Activated CD4-positive, CD25-positive, alpha-beta regulatory T cell treated with anti-CD3 and anti-CD28 coated beads, Interleukin-2, amount 50 U/mL, for 24 hours (primary cell): ENCODE measurements around the gene CARHSP1.
"Not testable (repeated sequence)": the region's sequence is repeated elsewhere in the genome, so short reads cannot be mapped to it uniquely, and the experiment has no call there.

Source experiments
- ATAC-seq, 2 donors: fragments of 150-1000 bp; cut with Tn5 transposase; one replicate each; pipeline ENCODE4 v1.10.0; 2021; ENCODE audit warnings: mild to moderate bottlenecking in 1 of 2, moderate library complexity in 1 of 2

CARHSP1 gene

DNA sequence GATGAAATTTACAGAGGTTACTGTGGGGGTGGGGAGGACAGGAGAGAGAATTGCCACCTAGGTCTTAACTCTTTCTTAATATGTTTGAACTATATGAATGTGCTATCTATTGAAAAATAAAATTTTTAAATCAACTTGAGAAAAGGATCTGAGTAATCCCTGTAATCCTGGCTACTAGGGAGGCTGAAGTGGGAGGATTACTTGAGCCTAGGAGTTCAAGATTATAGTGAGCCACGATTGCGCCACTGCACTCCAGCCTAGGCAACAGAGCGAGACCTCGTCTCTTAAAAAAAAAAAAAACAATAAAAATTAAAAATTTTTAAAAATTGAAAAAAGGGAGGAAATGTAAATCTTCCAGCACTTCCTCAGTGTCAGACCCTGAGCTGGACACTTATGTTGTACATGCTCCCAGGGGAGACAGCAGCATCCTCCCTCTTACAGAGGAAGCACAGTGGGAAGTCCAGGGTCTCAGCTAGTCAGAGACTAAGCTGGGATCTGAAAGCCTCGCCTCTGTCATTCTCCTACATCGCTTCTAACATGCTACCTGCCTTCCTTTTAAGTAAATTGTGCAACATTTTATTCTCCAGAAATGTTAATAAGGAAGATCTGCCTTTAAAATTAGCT, 49.3 kb downstream of the CARHSP1 start:
- no peak for ATAC-seq

DNA sequence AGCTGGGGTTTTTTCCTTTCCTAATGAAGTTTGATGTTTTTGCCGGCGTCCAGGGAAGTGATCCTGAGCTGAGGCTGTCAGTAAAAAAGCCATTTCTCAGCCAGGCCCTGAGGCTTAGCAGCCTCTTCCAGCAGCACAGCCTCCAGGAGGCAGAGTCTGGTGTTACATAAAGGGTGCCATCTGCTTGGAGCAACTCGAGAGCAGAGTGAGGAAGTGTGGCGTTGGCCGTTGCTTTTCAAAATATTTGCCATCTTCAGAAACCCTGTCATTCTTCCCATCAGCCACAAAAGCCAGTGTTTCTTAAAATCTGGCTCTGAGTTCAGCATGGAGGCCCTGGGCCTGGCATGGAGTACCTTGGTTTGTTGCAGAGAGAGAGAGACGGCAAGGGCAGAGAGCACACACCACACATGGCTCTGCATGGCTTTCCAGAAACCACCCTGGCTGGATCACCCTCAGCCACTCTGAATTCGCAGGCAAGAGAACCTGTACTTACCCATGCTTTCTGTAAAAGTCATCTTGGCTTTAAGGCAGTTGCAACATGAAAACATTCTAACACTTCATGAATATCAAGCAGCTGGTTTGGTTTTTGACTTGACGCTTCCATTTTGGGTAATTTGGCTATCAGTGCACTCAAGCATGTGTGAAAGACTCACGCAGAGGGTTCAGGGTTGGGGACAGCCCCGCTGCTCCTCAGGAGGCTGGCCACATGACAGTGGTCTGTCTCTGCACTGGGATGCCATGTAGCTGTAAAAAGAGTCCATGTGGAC, 50.1 kb downstream of the CARHSP1 start:
- peak; percentile 25 to 41 for ATAC-seq

DNA sequence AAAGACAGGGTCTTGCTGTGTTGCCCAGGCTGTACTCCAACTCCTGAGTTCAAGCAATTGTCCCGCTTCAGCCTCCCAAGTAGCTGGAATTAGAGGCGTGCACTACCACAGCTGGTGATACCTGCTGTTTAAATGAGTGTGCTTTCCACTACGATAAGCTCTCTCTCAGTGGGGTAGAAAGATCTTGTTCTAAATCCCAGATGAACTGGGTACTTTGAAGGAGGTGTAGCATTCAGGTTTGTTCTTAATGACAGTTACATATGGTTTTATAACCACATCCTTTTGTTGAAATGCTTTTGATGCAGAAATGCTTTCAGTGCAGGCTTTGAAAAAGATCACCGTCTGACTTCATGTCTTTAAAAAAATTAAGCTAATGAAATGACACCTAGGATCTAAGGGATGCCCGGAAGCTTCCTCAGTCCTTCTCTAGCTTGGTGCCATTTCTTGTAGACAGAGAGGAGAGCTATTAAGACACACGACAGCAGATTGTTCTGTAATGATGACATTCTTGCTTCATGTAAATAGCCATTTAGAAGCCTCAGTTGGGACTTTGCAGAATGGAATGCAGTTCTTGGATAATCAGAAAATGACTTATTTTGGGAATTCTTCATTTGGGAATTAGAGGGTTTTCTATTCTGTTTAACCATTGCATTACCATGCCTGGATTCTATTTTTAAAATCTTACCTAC, 51.7 kb downstream of the CARHSP1 start:
- no peak for ATAC-seq

DNA sequence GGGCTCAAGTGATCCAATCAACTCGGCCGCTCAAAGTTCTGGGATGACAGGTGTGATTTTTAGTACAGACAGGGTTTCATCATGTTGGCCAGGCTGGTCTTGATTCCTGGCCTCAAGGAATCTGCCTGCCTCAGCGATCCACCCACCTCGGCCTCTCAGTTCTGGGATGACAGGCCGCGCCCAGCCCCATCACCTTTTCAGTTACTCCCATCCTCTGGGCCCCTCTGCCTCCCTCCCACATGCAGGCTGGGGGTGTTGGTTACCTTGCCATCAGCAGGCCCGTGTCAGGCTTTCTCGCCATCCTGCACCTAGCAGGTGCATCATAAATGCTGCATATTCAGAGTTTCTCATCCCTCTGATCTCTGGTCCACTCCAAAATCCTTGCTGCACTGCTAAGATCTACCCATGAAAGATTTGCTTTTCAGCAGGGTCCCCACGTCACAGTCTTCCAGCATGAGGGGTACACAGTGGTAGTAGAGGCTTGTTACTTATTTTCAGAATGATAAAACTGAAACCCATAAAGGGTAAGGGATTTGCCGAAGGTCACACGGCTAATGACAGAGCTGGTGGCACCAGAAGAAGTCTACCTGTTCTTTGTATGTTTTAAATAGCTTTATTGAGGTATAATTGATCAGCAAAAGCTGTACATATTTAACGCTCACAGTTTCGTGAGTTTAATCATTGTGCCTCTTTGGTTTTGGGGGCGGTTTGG, 54.6 kb downstream of the CARHSP1 start:
- peak in 1 of 2 donors; percentile 33 for ATAC-seq

DNA sequence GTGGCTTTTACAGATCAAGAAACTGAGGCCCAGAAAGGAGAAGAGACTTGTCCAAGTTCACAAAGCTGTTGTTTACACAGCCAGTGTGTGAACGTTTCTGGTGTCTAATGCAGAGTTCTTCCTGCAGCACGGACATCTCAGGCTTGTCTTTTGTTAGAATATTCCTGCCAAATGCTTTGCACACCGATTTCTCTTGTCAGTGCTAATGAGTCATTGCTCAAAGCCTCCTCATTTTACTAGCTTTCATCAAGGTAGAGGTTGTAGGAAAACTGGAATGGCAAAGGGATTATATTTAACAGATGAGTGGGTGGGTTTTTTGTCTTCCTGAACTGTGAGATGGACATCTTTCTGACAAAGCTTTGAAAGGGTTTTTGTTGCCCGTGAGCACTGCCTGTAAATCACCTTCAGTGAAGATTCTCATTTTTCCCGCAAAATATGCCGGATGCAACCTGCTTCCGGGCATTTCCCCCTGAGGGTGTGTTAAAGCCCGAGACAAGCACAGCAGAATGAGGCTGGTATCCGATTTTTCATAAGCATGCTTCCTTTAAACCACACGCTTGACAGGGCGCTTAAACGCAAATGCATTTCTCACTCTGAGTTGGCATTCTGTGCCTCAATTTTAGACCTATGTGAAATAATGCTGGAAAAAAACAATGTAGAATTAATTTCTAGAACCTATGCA, 56.5 kb downstream of the CARHSP1 start:
- ATAC-seq, result no peak

DNA sequence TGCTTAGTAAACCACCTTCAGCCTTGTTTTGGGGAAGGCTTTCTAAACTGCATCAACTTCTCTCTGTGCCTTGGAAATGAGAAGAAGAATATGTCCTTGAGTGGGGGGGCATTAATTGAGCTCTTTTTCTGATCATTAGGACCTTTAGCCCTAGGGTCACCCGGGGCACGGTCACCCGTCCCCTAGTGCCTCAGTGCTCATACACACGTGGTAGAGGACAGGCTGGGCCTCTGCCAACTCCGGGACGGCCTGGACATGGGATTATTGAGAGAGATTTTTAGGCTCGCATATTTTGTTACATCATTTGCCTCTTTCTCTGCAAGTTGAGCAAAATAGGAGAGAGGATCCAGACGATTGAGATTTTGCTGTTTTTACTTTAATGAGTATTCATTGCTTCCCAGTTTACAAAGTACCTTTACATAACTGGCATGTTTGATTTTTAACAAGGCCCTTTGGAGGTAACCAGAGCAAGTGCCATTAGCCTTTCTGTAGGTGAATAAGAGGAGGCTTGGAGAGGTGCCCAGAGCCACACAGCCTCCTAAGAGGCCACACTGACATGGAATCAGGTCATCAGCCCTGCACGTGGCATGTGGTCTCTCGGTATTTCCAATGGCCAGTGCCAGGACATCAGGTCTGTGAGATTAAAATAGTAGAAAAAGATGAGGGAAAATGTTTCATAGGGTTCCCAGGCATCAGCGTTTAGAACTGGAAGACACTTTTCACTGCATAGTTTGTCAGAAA, 60.0 kb downstream of the CARHSP1 start:
- no peak for ATAC-seq

DNA sequence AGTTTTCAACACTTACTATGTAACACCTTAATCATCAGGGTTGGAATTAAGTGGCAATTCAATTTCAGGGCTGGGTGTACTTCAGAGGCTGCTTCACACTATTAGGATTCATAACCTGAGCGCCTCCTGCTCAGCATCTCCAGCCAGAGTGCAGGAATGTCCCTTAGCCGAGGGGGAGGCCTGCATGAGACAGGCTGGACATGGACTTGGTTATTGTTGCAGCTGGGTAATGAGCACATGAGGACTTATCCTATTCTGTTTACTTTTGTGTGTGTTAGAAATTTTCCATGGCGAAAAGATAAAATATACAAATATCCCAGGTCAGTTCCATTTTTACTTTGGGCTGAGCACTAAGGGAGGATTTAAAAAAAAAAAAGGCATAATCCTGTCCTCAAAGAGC, 60.8 kb downstream of the CARHSP1 start:
- no peak for ATAC-seq

DNA sequence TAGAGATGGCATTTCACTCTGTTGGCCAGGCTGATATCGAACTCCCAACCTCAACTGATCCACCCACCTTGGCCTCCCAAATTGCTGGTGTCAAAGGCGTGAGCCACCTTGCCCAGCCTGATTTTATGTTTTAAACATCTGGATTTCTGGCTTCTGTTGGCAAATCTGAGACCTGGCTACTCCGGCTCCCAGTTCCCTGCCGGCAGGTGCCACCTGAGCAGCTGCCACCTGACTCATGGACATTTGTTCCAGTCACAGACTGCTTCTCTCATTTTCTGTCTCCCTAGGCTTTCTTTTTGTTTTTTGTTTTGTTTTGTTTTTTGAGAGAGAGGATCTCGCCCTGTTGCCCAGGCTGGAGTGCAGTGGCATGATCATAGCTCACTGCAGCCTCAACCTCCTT, 61.6 kb downstream of the CARHSP1 start:
- ATAC-seq, result no peak

DNA sequence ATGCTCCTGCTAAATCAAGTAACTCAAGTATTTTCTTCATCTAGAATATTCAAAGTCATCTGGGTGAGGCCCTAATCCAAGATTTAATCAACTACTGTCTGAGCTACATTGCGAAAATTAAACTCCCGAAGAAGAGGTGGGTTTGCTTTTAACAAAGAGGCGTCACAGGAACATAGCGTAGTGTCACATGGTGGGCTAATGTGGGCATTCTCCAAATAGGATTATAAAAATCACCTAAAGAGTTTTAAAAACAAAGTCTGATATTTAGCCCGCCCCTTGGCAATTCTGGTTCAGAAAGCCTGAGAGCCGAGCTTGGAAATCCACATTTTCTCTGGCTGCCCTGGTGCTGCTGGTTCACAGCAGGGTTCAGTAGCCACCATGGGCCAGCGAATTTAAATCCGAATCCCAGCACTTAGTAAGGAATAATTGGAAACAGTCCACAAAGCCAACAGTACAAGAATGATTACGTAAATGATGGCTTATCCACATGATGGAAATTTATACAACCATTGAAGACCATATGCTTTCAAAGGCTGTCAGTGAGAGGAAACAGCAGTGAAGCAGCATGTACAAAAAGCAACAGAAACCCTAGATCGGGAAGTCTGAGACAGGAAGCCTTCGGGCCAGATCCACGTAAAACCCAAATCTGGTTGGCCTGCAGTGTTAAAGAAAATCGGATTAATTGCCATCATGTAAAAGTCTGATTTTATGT, 62.4 kb downstream of the CARHSP1 start:
- no peak for ATAC-seq

DNA sequence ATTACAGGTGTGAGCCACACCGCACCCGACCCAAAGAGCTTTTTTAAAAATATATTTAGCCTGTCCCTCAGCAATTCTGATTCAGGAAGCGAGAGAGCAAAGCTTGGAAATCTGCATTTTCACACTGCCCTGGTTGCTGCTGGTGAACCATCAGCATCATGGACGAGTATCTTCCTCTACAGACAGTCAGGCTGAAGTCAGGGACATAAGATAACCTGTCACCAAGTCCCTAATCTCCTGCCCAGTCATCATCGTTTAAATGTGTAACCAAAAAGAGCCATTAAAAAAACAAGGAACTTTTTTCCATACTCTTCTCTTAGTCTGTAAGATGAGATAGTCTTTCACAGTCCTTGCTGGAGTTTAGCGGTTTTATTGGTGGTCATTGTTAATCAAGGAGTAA, 64.5 kb downstream of the CARHSP1 start:
- no peak for ATAC-seq

DNA sequence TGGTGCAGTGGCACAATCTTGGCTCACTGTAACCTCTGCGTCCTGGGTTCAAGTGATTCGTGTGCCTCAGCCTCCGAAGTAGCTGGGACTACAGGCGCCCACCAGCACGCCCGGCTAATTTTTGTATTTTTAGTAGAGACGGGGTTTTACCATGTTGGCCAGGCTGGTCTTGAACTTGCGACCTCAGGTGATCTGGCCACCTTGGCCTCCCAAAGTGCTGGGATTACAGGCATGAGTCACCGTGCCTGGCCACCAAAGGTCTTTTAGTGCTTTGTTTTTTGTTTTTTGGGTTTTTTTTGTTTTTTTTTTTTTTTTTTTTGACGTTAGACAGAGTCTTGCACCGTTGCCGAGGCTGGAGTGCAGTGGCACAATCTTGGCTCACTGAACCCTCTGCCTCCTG, 65.1 kb downstream of the CARHSP1 start:
- not testable (repeated sequence) for ATAC-seq
